Activated CD8-positive, alpha-beta memory T cell treated with anti-CD3 and anti-CD28 coated beads, Interleukin-2, amount 50 U/mL, for 24 hours (primary cell): Measurements from ENCODE around the gene ALAS1.

Experiments
- DNase-seq: peaks from one replicate; pipeline ENCODE4 v3.0.0-alpha.2; 2020; ENCODE audit errors: extremely low read depth

ALAS1 gene

GRCh38 chr3:52198643-52199608 lies 966 bp downstream of the ALAS1 start:
- no peak for DNase-seq

GRCh38 chr3:52200981-52201679 lies 3.2 kb downstream of the ALAS1 start:
- no peak for DNase-seq

GRCh38 chr3:52202384-52203077 lies 4.6 kb downstream of the ALAS1 start:
- DNase-seq: no peak

- DNase-seq: no peak
Measured at GRCh38 chr3:52203701-52204100, 5.7 kb downstream of the ALAS1 start.

GRCh38 chr3:52204337-52205073 lies 6.5 kb downstream of the ALAS1 start:
- DNase-seq: no peak

- DNase-seq: no peak
Measured at GRCh38 chr3:52205727-52206372, 7.9 kb downstream of the ALAS1 start.

- no peak for DNase-seq
Measured at GRCh38 chr3:52208556-52208955, 10.6 kb downstream of the ALAS1 start.

- DNase-seq: no peak
Measured at GRCh38 chr3:52210037-52210436, 12.1 kb downstream of the ALAS1 start.

- no peak for DNase-seq
Measured at GRCh38 chr3:52210550-52211046, 12.6 kb downstream of the ALAS1 start.

GRCh38 chr3:52211268-52211891 lies 13.4 kb downstream of the ALAS1 start:
- no peak for DNase-seq

GRCh38 chr3:52213005-52213404 lies 15.0 kb downstream of the ALAS1 start:
- DNase-seq: no peak

GRCh38 chr3:52213901-52214300 lies 15.9 kb downstream of the ALAS1 start:
- no peak for DNase-seq

- DNase-seq: no peak
Measured at GRCh38 chr3:52215351-52215750, 17.4 kb downstream of the ALAS1 start.

GRCh38 chr3:52216585-52217408 lies 18.8 kb downstream of the ALAS1 start:
- no peak for DNase-seq

GRCh38 chr3:52217409-52217805 lies 19.4 kb downstream of the ALAS1 start:
- no peak for DNase-seq

GRCh38 chr3:52218026-52218425 lies 20.1 kb downstream of the ALAS1 start:
- DNase-seq: no peak

- DNase-seq: no peak
Measured at GRCh38 chr3:52218454-52218853, 20.5 kb downstream of the ALAS1 start.

- no peak for DNase-seq
Measured at GRCh38 chr3:52218937-52219650, 21.1 kb downstream of the ALAS1 start.
